ENCODE measurements around the gene MICU1. TPM values are rescaled to one million over a fixed set of nuclear protein-coding genes. Genes with fewer than 3 reads are reported as not detected.
"Not testable (repeated sequence)": the region's sequence is repeated elsewhere in the genome, so short reads cannot be mapped to it uniquely, and the experiment has no call there.

MICU1 gene
- total and polyA plus RNA-seq, 2 donors (not counting 3 experiments of a cell fraction or from before 2014, with no cell fraction given) = 27.5 to 48.0 TPM

- FAIRE-seq; H4K20me1 ChIP-seq (replicated peaks; ENCODE audit: control insufficient read depth, extremely low read depth, insufficient read depth, low read length); H3K9ac ChIP-seq (replicated peaks; ENCODE audit: extremely low read depth, insufficient read depth, low read length); H3K4me3 ChIP-seq (replicated peaks in 1 of 3; ENCODE audit: insufficient read depth in 1 of 3, low read depth in 1 of 3, low read length in 3 of 3); POLR2A ChIA-PET; H2AFZ ChIP-seq (ENCODE audit: low read depth, low read length); BruUV-seq (replicated peaks); H3K4me2 ChIP-seq (ENCODE audit: insufficient read depth, low read length); H3K27me3 ChIP-seq (ENCODE audit: control insufficient read depth in 2 of 2, insufficient read depth in 2 of 2, low read length in 2 of 2); H3K4me1 ChIP-seq (ENCODE audit: control insufficient read depth, extremely low read depth, insufficient read depth, low read length); H3K27ac ChIP-seq (ENCODE audit: insufficient read depth, low read depth, low read length); H3K9me1 ChIP-seq (replicated peaks; ENCODE audit: control insufficient read depth, extremely low read depth, insufficient read depth, low read length); intact Hi-C loops (cut with micrococcal nuclease); dilution Hi-C loops (cut with MboI; ENCODE audit: extremely low pct_ligation_motif_present, low sequenced_read_pairs); DNase-seq (ENCODE audit: low read depth, low spot score); H3K36me3 ChIP-seq (ENCODE audit: control insufficient read depth in 2 of 2, extremely low read depth in 1 of 2, insufficient read depth in 2 of 2, low read length in 2 of 2); H3K9me3 ChIP-seq (replicated peaks; ENCODE audit: control insufficient read depth, insufficient read depth, low read length); H3K79me2 ChIP-seq (ENCODE audit: control insufficient read depth, insufficient read depth, low read length): not testable (repeated sequence)
- CTCF ChIA-PET = interaction anchor here (1.1 kb wide), 1 partner anchor 13 kb away, joined by 3 read pairs; no protein-coding TSS in a partner anchor
These were observed 230.3 kb downstream of the MICU1 start for GRCh38 chr10:72395581-72395980.

GRCh38 chr10:72392571-72392970, 233.3 kb downstream of the MICU1 start:
- BruUV-seq (replicated peaks) = no TSS peak
- ChIA-PET POLR2A (no interaction called here), CTCF (interaction anchor here (1.2 kb wide), 1 partner anchor 442 kb away, joined by 3 read pairs; no protein-coding TSS in a partner anchor)
- H3K27ac ChIP-seq (ENCODE audit: insufficient read depth, low read depth, low read length) = no peak overlapping the region
- FAIRE-seq (no peak), DNase-seq (ENCODE audit: low read depth, low spot score) (no peak)
- H3K9ac ChIP-seq (replicated peaks; ENCODE audit: extremely low read depth, insufficient read depth, low read length) = no peak overlapping the region
- H2AFZ ChIP-seq (ENCODE audit: low read depth, low read length) = no peak overlapping the region
- no peak overlapping the region for H3K4me2 ChIP-seq (ENCODE audit: insufficient read depth, low read length)
- H3K4me3 ChIP-seq (replicated peaks in 1 of 3; ENCODE audit: insufficient read depth in 1 of 3, low read depth in 1 of 3, low read length in 3 of 3) = no peak overlapping the region
- dilution Hi-C loops (cut with MboI; ENCODE audit: extremely low pct_ligation_motif_present, low sequenced_read_pairs) (no loop called here), intact Hi-C loops (cut with micrococcal nuclease) (no loop called here)
- H3K79me2 ChIP-seq (ENCODE audit: control insufficient read depth, insufficient read depth, low read length) = no peaks in the 10 kb centered on the region
- no peaks in the 10 kb centered on the region for H3K9me3 ChIP-seq (replicated peaks; ENCODE audit: control insufficient read depth, insufficient read depth, low read length)
- H3K27me3 ChIP-seq (ENCODE audit: control insufficient read depth in 2 of 2, insufficient read depth in 2 of 2, low read length in 2 of 2) = no peaks in the 10 kb centered on the region
- no peaks in the 10 kb centered on the region for H3K9me1 ChIP-seq (replicated peaks; ENCODE audit: control insufficient read depth, extremely low read depth, insufficient read depth, low read length)
- no peak for TF ChIP-seq POLR2AphosphoS5 (IDR thresholded peaks at IDR 0.05; ENCODE audit: insufficient read depth, low read depth, low read length)
- no peak for TF ChIP-seq EZH2 (IDR thresholded peaks at IDR 0.05; ENCODE audit: borderline replicate concordance, low read depth, low read length, severe bottlenecking)
- TF ChIP-seq JUN (IDR thresholded peaks at IDR 0.05; ENCODE audit: borderline replicate concordance, insufficient read depth, insufficient read length, low read depth) = no peak
- no peak for TF ChIP-seq MYC (IDR thresholded peaks at IDR 0.05; ENCODE audit: low read depth, low read length)
- no peak for TF ChIP-seq POLR2A (IDR thresholded peaks at IDR 0.05; ENCODE audit: low read depth, low read length)
- TF ChIP-seq FOS (IDR thresholded peaks at IDR 0.05; ENCODE audit: borderline replicate concordance, insufficient read depth, low read length) = no peak
- no peak for TF ChIP-seq CTCF (IDR thresholded peaks at IDR 0.05; ENCODE audit: extremely low read depth in 1 of 2, insufficient read depth in 1 of 2, low read depth in 1 of 2, low read length in 2 of 2)
- no peak for TF ChIP-seq MAX (IDR thresholded peaks at IDR 0.05; ENCODE audit: insufficient read depth, insufficient read length)
- TF ChIP-seq GATA2 (IDR thresholded peaks at IDR 0.05; ENCODE audit: insufficient read depth, insufficient read length, low read depth, low read length) = no peak
- no peaks in the 10 kb centered on the region for H3K36me3 ChIP-seq (ENCODE audit: control insufficient read depth in 2 of 2, extremely low read depth in 1 of 2, insufficient read depth in 2 of 2, low read length in 2 of 2)
- no peaks in the 10 kb centered on the region for H4K20me1 ChIP-seq (replicated peaks; ENCODE audit: control insufficient read depth, extremely low read depth, insufficient read depth, low read length)
- H3K4me1 ChIP-seq (ENCODE audit: control insufficient read depth, extremely low read depth, insufficient read depth, low read length) = no peaks in the 10 kb centered on the region

All from endothelial cell of umbilical vein (primary cell).